CD4-positive, alpha-beta T cell (primary cell): ENCODE data around the gene COA6. TPM values are rescaled to one million over a fixed set of nuclear protein-coding genes. Genes with fewer than 3 reads are reported as not detected.
A peak's percentile ranks its signal among the peaks of the same experiment; 100 is the strongest.

Experiments used
- ATAC-seq: fragments of 200-7000 bp; cut with Tn5 transposase; one replicate; pipeline ENCODE4 v1.10.0; 2022; ENCODE audit warnings: mild to moderate bottlenecking; ENCODE audit not compliant: poor library complexity
- CTCF ChIA-PET: fragments of 350-600 bp; sonication (Branson Sonifier 250); formaldehyde crosslinking; loops from one replicate; lab custom pipeline; 2021; ENCODE audit warnings: antibody characterized with exemption, inconsistent platforms; lab: Charles Lee
- POLR2A ChIA-PET: fragments of 350-600 bp; sonication (Branson Sonifier 250); formaldehyde crosslinking; loops from one replicate; lab custom pipeline; 2021; ENCODE audit warnings: antibody characterized with exemption, inconsistent platforms; lab: Charles Lee
- DNase-seq, 14 experiments: peaks; one replicate each; pipeline ENCODE4 v3.0.0-alpha.2; 2013 to 2020; ENCODE audit warnings: mixed read lengths in 2 of 14
- H3K27ac ChIP-seq, 2 donors: one replicate each; pipeline versions ENCODE4 v1.5.1 to v1.7.0; 2013; ENCODE audit warnings: low read length in 2 of 2, low read depth in 1 of 2, mild to moderate bottlenecking in 1 of 2
- H3K27me3 ChIP-seq, 2 experiments: 1 replicate in 1 of 2; 2 replicates in 1 of 2; pipeline versions ENCODE4 v1.6.1 to v1.7.0; 2013; ENCODE audit warnings: low read length in 2 of 2, control low read depth in 1 of 2, mild to moderate bottlenecking in 1 of 2, moderate library complexity in 1 of 2; ENCODE audit not compliant: insufficient read depth in 2 of 2, control insufficient read depth in 1 of 2
- H3K36me3 ChIP-seq: one replicate; pipeline ENCODE4 v1.6.1; 2013; ENCODE audit warnings: low read length, control low read depth; ENCODE audit not compliant: insufficient read depth
- H3K4me1 ChIP-seq: one replicate; pipeline ENCODE4 v1.6.1; 2013; ENCODE audit warnings: low read length, control low read depth; ENCODE audit not compliant: insufficient read depth
- H3K4me3 ChIP-seq: one replicate; pipeline ENCODE4 v1.5.1; 2013; ENCODE audit warnings: mild to moderate bottlenecking, low read length, moderate library complexity
- H3K9me3 ChIP-seq, 2 experiments: 1 replicate in 1 of 2; 2 replicates in 1 of 2; pipeline versions ENCODE4 v1.6.1 to v1.7.0; 2013; ENCODE audit warnings: low read length in 2 of 2, mild to moderate bottlenecking in 2 of 2, control low read depth in 1 of 2, moderate library complexity in 1 of 2; ENCODE audit not compliant: control insufficient read depth in 1 of 2, insufficient read depth in 1 of 2
- H3K27ac Mint-ChIP-seq: one replicate; pipeline ENCODE4 v1.8.0; 2020; ENCODE audit warnings: mixed read lengths
- H3K27me3 Mint-ChIP-seq: one replicate; pipeline ENCODE4 v1.8.0; 2021; ENCODE audit warnings: mixed read lengths
- H3K36me3 Mint-ChIP-seq: one replicate; pipeline ENCODE4 v1.8.0; 2021; ENCODE audit warnings: low read depth, mixed read lengths
- H3K4me1 Mint-ChIP-seq: one replicate; pipeline ENCODE4 v1.8.0; 2021; ENCODE audit warnings: low read depth, mixed read lengths
- H3K4me3 Mint-ChIP-seq: one replicate; pipeline ENCODE4 v1.8.0; 2020; ENCODE audit warnings: mild to moderate bottlenecking, mixed read lengths
- H3K9me3 Mint-ChIP-seq: one replicate; pipeline ENCODE4 v1.8.0; 2020; ENCODE audit warnings: mixed read lengths
- CTCF ChIP-seq: fragments of 200-600 bp; IDR thresholded peaks from one replicate; pipeline ENCODE4 v1.8.0; 2022; ENCODE audit warnings: antibody characterized with exemption, mild to moderate bottlenecking
- intact Hi-C, 2 experiments: fragments of 100-400 bp; cut with DNase I in 1 of 2; cut with micrococcal nuclease in 1 of 2; formaldehyde crosslinking; loops; one replicate each; pipeline versions ENCODE4 v1.15.1 to v1.9.0; 2023 to 2025; cut with DNase I, micrococcal nuclease
- total RNA-seq, 174 experiments: library from RNA in 2 of 174; stranded (reverse) in 2 of 174; gene quantifications; one replicate each; pipeline ENCODE4 v1.2.3 and lab custom pipeline; 2021 to 2026

COA6 gene
- total RNA-seq, 2 experiments from 2014 or later = 10.0 to 12.2 TPM

GRCh38 chr1:234326497-234327366, 46.5 kb upstream of the COA6 start:
- Mint-ChIP-seq H3K4me3 (peak overlapping the region; percentile 93), H3K4me1 (peaks cover 25% of the 10 kb centered on the region), H3K27ac (peak overlapping the region; percentile 85), H3K27me3 (peaks cover 14% of the 10 kb centered on the region), H3K9me3 (no peaks in the 10 kb centered on the region), H3K36me3 (peaks cover 4% of the 10 kb centered on the region)
- ChIA-PET POLR2A (interaction anchor here (0.8 to 4.2 kb wide), 5 partner anchors 13 to 82 kb away, joined by 3 to 23 read pairs (median 7); partner anchors contain the start of gene COA6), CTCF (interaction anchor here (0.7 to 10.2 kb wide), 22 partner anchors 9 to 213 kb away, joined by 3 to 156 read pairs (median 4); partner anchors contain the start of genes COA6 and TARBP1)
- H3K27me3 ChIP-seq = peaks cover 0 to 6% of the 10 kb centered on the region in 2 experiments
- ATAC-seq (peak; percentile 91), DNase-seq (peak; percentile 45 to 86 (median 71))
- TF ChIP-seq CTCF = peak; percentile 87
- H3K9me3 ChIP-seq = no peaks in the 10 kb centered on the region
- H3K4me3 ChIP-seq = peak overlapping the region; percentile 73
- no peaks in the 10 kb centered on the region for H3K36me3 ChIP-seq
- peaks cover 12% of the 10 kb centered on the region for H3K4me1 ChIP-seq
- peak overlapping the region; percentile 24 to 72 for H3K27ac ChIP-seq
- intact Hi-C loops = loop anchor here (1.0 to 5.0 kb wide), 8 partner anchors 11 to 212 kb away; partner anchors contain the start of gene COA6 (in 1 of the 2)

GRCh38 chr1:234327577-234328164, 45.6 kb upstream of the COA6 start:
- Mint-ChIP-seq H3K27ac (no peak overlapping the region), H3K27me3 (peaks cover 23% of the 10 kb centered on the region), H3K4me3 (no peak overlapping the region), H3K4me1 (peaks cover 23% of the 10 kb centered on the region), H3K9me3 (no peaks in the 10 kb centered on the region), H3K36me3 (peaks cover 4% of the 10 kb centered on the region)
- TF ChIP-seq CTCF = no peak
- Histone ChIP-seq H3K9me3 (no peaks in the 10 kb centered on the region), H3K36me3 (no peaks in the 10 kb centered on the region), H3K27ac (no peak overlapping the region), H3K27me3 (peaks cover 0 to 6% of the 10 kb centered on the region in 2 experiments), H3K4me1 (peaks cover 11% of the 10 kb centered on the region), H3K4me3 (no peak overlapping the region)
- ATAC-seq (no peak), DNase-seq (no peak)
- intact Hi-C loops = loop anchor here (2.0 to 5.0 kb wide), 5 partner anchors 17 to 213 kb away; partner anchors contain the start of gene COA6 (in 1 of the 2)
- ChIA-PET POLR2A (interaction anchor here (1.9 to 4.2 kb wide), 2 partner anchors 18 to 46 kb away, joined by 9 to 23 read pairs; partner anchors contain the start of gene COA6), CTCF (interaction anchor here (1.5 to 10.2 kb wide), 5 partner anchors 16 to 214 kb away, joined by 3 to 156 read pairs (median 7); no protein-coding TSS in a partner anchor)

- peaks cover 11% of the 10 kb centered on the region for H3K4me1 Mint-ChIP-seq
- peaks cover under 1% of the 10 kb centered on the region for H3K9me3 Mint-ChIP-seq
- no peak overlapping the region for H3K4me3 Mint-ChIP-seq
- H3K36me3 Mint-ChIP-seq = peaks cover 4% of the 10 kb centered on the region
- TF ChIP-seq CTCF = no peak
- H3K4me3 ChIP-seq = no peak overlapping the region
- peaks cover 29% of the 10 kb centered on the region for H3K27me3 Mint-ChIP-seq
- intact Hi-C loops = no loop called here
- H3K9me3 ChIP-seq = no peaks in the 10 kb centered on the region
- H3K4me1 ChIP-seq = peaks cover 6% of the 10 kb centered on the region
- H3K27me3 ChIP-seq = no peaks in the 10 kb centered on the region
- CTCF ChIA-PET = interaction anchor here (1.1 to 1.9 kb wide), 2 partner anchors 21 to 118 kb away, joined by 4 to 5 read pairs; no protein-coding TSS in a partner anchor
- ATAC-seq (no peak), DNase-seq (no peak)
- H3K27ac ChIP-seq = no peak overlapping the region
- no peak overlapping the region for H3K27ac Mint-ChIP-seq
- POLR2A ChIA-PET = no interaction called here
- no peaks in the 10 kb centered on the region for H3K36me3 ChIP-seq
Measured at GRCh38 chr1:234330843-234331215, 42.4 kb upstream of the COA6 start.
